Activated naive CD4-positive, alpha-beta T cell treated with anti-CD3 and anti-CD28 coated beads for 36 hours (primary cell): Measurements from ENCODE around the gene LENEP. TPM values are rescaled to one million over a fixed set of nuclear protein-coding genes. Genes with fewer than 3 reads are reported as not detected.
"Not testable (repeated sequence)": the region's sequence is repeated elsewhere in the genome, so short reads cannot be mapped to it uniquely, and the experiment has no call there.

Experiments used
- CTCF ChIA-PET: fragments of 350-600 bp; sonication (Branson Sonifier 250); formaldehyde crosslinking; loops from one replicate; lab custom pipeline; 2021; ENCODE audit warnings: antibody characterized with exemption; lab: Charles Lee
- DNase-seq: peaks from one replicate; pipeline ENCODE4 v3.0.0-alpha.2; 2020
- H3K27ac Mint-ChIP-seq: one replicate; pipeline ENCODE4 v1.8.0; 2021; ENCODE audit warnings: mild to moderate bottlenecking, mixed read lengths
- H3K27me3 Mint-ChIP-seq: one replicate; pipeline ENCODE4 v1.8.0; 2021; ENCODE audit warnings: low read depth, mixed read lengths
- H3K36me3 Mint-ChIP-seq: one replicate; pipeline ENCODE4 v1.8.0; 2021; ENCODE audit warnings: low read depth, mixed read lengths
- H3K4me1 Mint-ChIP-seq: one replicate; pipeline ENCODE4 v1.8.0; 2021; ENCODE audit warnings: low read depth, mixed read lengths
- H3K4me3 Mint-ChIP-seq: one replicate; pipeline ENCODE4 v1.8.0; 2021; ENCODE audit warnings: mild to moderate bottlenecking, moderate library complexity, mixed read lengths
- H3K9me3 Mint-ChIP-seq: one replicate; pipeline ENCODE4 v1.8.0; 2021; ENCODE audit warnings: mixed read lengths
- intact Hi-C: fragments of 100-400 bp; cut with micrococcal nuclease; formaldehyde crosslinking; loops from one replicate; pipeline ENCODE4 v1.15.1; 2023
- total RNA-seq, 2 experiments: library from RNA; stranded (reverse); gene quantifications; one replicate each; pipeline ENCODE4 v1.2.3, GENCODE V29; 2021

Gene LENEP
- total RNA-seq, 2 experiments from 2014 or later: 0.36 to 0.99 TPM

GRCh38 chr1:154972213-154972516 is 21.2 kb upstream of the LENEP start:
- peaks cover 18% of the 10 kb centered on the region for H3K36me3 Mint-ChIP-seq
- H3K9me3 Mint-ChIP-seq: no peaks in the 10 kb centered on the region
- peak overlapping the region; percentile 82 for H3K27ac Mint-ChIP-seq
- no peak for DNase-seq
- H3K4me3 Mint-ChIP-seq: no peak overlapping the region
- CTCF ChIA-PET: interaction anchor here (0.8 to 1.7 kb wide), 4 partner anchors 10 to 108 kb away, joined by 3 to 13 read pairs (median 5); partner anchors contain the start of genes ADAM15 and PYGO2
- intact Hi-C loops: loop anchor here (5.0 kb wide), 1 partner anchor 220 kb away; no protein-coding TSS in a partner anchor
- no peaks in the 10 kb centered on the region for H3K27me3 Mint-ChIP-seq
- peaks cover 31% of the 10 kb centered on the region for H3K4me1 Mint-ChIP-seq

- Mint-ChIP-seq H3K9me3 (no peaks in the 10 kb centered on the region), H3K4me1 (peaks cover 32% of the 10 kb centered on the region), H3K4me3 (no peak overlapping the region), H3K36me3 (peaks cover 19% of the 10 kb centered on the region), H3K27me3 (no peaks in the 10 kb centered on the region), H3K27ac (peak overlapping the region; percentile 82)
- DNase-seq: no peak
- intact Hi-C loops: loop anchor here (5.0 kb wide), 1 partner anchor 220 kb away; no protein-coding TSS in a partner anchor
- CTCF ChIA-PET: interaction anchor here (1.6 kb wide), 1 partner anchor 78 kb away, joined by 6 read pairs; the partner anchor contains the start of gene ADAM15
Measured at GRCh38 chr1:154972517-154973343, 20.7 kb upstream of the LENEP start.

- Mint-ChIP-seq H3K4me1 (peaks cover 35% of the 10 kb centered on the region), H3K27ac (no peak overlapping the region), H3K27me3 (no peaks in the 10 kb centered on the region), H3K9me3 (no peaks in the 10 kb centered on the region), H3K4me3 (no peak overlapping the region), H3K36me3 (peaks cover 22% of the 10 kb centered on the region)
- CTCF ChIA-PET: interaction anchor here (0.6 to 1.5 kb wide), 3 partner anchors 12 to 31 kb away, joined by 3 to 5 read pairs (median 4); partner anchors contain the start of gene PYGO2
- intact Hi-C loops: loop anchor here (1.0 to 5.0 kb wide), 11 partner anchors 10 to 219 kb away; partner anchors contain the start of genes EFNA4, FLAD1, PMVK and PYGO2
- peak; percentile 99 for DNase-seq
Measured at GRCh38 chr1:154973344-154974101, 19.9 kb upstream of the LENEP start.

- CTCF ChIA-PET: interaction anchor here (0.6 to 1.5 kb wide), 4 partner anchors 13 to 49 kb away, joined by 3 to 5 read pairs (median 4); partner anchors contain the start of gene PYGO2
- H3K36me3 Mint-ChIP-seq: peaks cover 25% of the 10 kb centered on the region
- H3K27me3 Mint-ChIP-seq: no peaks in the 10 kb centered on the region
- no peak within 1 kb of the TSS for H3K4me3 Mint-ChIP-seq
- intact Hi-C loops: loop anchor here (1.0 to 5.0 kb wide), 11 partner anchors 9 to 218 kb away; partner anchors contain the start of genes EFNA4, FLAD1, PMVK and PYGO2
- no peaks in the 10 kb centered on the region for H3K9me3 Mint-ChIP-seq
- peak; percentile 99 for DNase-seq
- peaks cover 32% of the 10 kb centered on the region for H3K4me1 Mint-ChIP-seq
- no peak within 1 kb of the TSS for H3K27ac Mint-ChIP-seq
Measured at GRCh38 chr1:154974102-154974807, 19.1 kb upstream of the LENEP start, which contains the start of gene CKS1B. Gene CKS1B, plus strand, starts transcription at chr1:154974681. Its CDS starts 65 bp downstream, at chr1:154974746.

GRCh38 chr1:154974808-154975408 is 18.5 kb upstream of the LENEP start:
- H3K36me3 Mint-ChIP-seq: peaks cover 27% of the 10 kb centered on the region
- H3K4me1 Mint-ChIP-seq: peaks cover 31% of the 10 kb centered on the region
- no peak overlapping the region for H3K27ac Mint-ChIP-seq
- no peak overlapping the region for H3K4me3 Mint-ChIP-seq
- no peaks in the 10 kb centered on the region for H3K27me3 Mint-ChIP-seq
- no peaks in the 10 kb centered on the region for H3K9me3 Mint-ChIP-seq
- DNase-seq: peak; percentile 97
- CTCF ChIA-PET: interaction anchor here (0.6 to 1.5 kb wide), 2 partner anchors 24 to 49 kb away, joined by 3 to 5 read pairs; no protein-coding TSS in a partner anchor
- intact Hi-C loops: loop anchor here (1.0 to 5.0 kb wide), 11 partner anchors 8 to 217 kb away; partner anchors contain the start of genes EFNA4, FLAD1, PMVK and PYGO2

- H3K4me1 Mint-ChIP-seq: peaks cover 31% of the 10 kb centered on the region
- peak; percentile 38 for DNase-seq
- intact Hi-C loops: loop anchor here (2.0 kb wide), 1 partner anchor 159 kb away; the partner anchor contains the start of gene SLC50A1
- no peak overlapping the region for H3K4me3 Mint-ChIP-seq
- CTCF ChIA-PET: interaction anchor here (1.2 kb wide), 1 partner anchor 68 kb away, joined by 7 read pairs; no protein-coding TSS in a partner anchor
- no peak overlapping the region for H3K27ac Mint-ChIP-seq
- no peaks in the 10 kb centered on the region for H3K27me3 Mint-ChIP-seq
- no peaks in the 10 kb centered on the region for H3K9me3 Mint-ChIP-seq
- H3K36me3 Mint-ChIP-seq: peaks cover 30% of the 10 kb centered on the region
Measured at GRCh38 chr1:154975409-154976059, 17.9 kb upstream of the LENEP start.

GRCh38 chr1:154977762-154978161 is 15.6 kb upstream of the LENEP start:
- CTCF ChIA-PET: interaction anchor here (1.5 kb wide), 1 partner anchor 20 kb away, joined by 3 read pairs; no protein-coding TSS in a partner anchor
- H3K36me3 Mint-ChIP-seq: peaks cover 28% of the 10 kb centered on the region
- H3K9me3 Mint-ChIP-seq, intact Hi-C loops, H3K27ac Mint-ChIP-seq, H3K27me3 Mint-ChIP-seq, DNase-seq, H3K4me3 Mint-ChIP-seq: not testable (repeated sequence)
- H3K4me1 Mint-ChIP-seq: peaks cover 22% of the 10 kb centered on the region

GRCh38 chr1:154978360-154978759 is 15.0 kb upstream of the LENEP start:
- CTCF ChIA-PET: interaction anchor here (0.6 to 1.5 kb wide), 3 partner anchors 19 to 141 kb away, joined by 3 read pairs; partner anchors contain the start of gene PBXIP1
- no peaks in the 10 kb centered on the region for H3K9me3 Mint-ChIP-seq
- H3K27ac Mint-ChIP-seq: no peak overlapping the region
- peaks cover 28% of the 10 kb centered on the region for H3K36me3 Mint-ChIP-seq
- no peak overlapping the region for H3K4me3 Mint-ChIP-seq
- peaks cover 18% of the 10 kb centered on the region for H3K4me1 Mint-ChIP-seq
- intact Hi-C loops: no loop called here
- DNase-seq: no peak
- H3K27me3 Mint-ChIP-seq: no peaks in the 10 kb centered on the region

GRCh38 chr1:154982341-154982740 is 11.0 kb upstream of the LENEP start:
- H3K36me3 Mint-ChIP-seq: peaks cover 23% of the 10 kb centered on the region
- CTCF ChIA-PET: interaction anchor here (0.7 to 4.1 kb wide), 7 partner anchors 11 to 77 kb away, joined by 3 to 30 read pairs (median 4); partner anchors contain the start of genes PBXIP1 and PYGO2
- peaks cover 31% of the 10 kb centered on the region for H3K4me1 Mint-ChIP-seq

GRCh38 chr1:154982897-154983648 is 10.3 kb upstream of the LENEP start, which contains the start of gene FLAD1:
Gene FLAD1, plus strand, starts transcription at chr1:154983344. Its CDS starts 351 bp downstream, at chr1:154983695.
- Mint-ChIP-seq H3K4me3 (no peak within 1 kb of the TSS), H3K9me3 (no peaks in the 10 kb centered on the region), H3K4me1 (peaks cover 30% of the 10 kb centered on the region), H3K36me3 (peaks cover 18% of the 10 kb centered on the region), H3K27me3 (no peaks in the 10 kb centered on the region), H3K27ac (no peak within 1 kb of the TSS)
- CTCF ChIA-PET: interaction anchor here (0.7 to 4.1 kb wide), 11 partner anchors 11 to 77 kb away, joined by 3 to 30 read pairs (median 4); partner anchors contain the start of genes ADAM15, PBXIP1 and PYGO2
- intact Hi-C loops: loop anchor here (1.0 kb wide), 4 partner anchors 9 to 34 kb away; partner anchors contain the start of gene CKS1B
- DNase-seq: peak; percentile 99

More at GRCh38 chr1:154982341-154982740, 11.0 kb upstream of the LENEP start:
- Mint-ChIP-seq H3K4me3 (no peak overlapping the region), H3K9me3 (no peaks in the 10 kb centered on the region), H3K27ac (no peak overlapping the region), H3K27me3 (no peaks in the 10 kb centered on the region)
- no peak for DNase-seq
- intact Hi-C loops: no loop called here
